AG04450 (cell line): ENCODE measurements around the gene C1orf87. TPM values are rescaled to one million over a fixed set of nuclear protein-coding genes. Genes with fewer than 3 reads are reported as not detected.

ENCODE experiments used
- CTCF ChIA-PET: fragments of 300-600, 350-600 bp; formaldehyde crosslinking; extraction: SDS; loops from one replicate; lab custom pipeline; 2022; ENCODE audit warnings: antibody characterized with exemption, inconsistent platforms; lab: Charles Lee
- POLR2A ChIA-PET: fragments of 350-600 bp; formaldehyde crosslinking; extraction: SDS; loops from one replicate; lab custom pipeline; 2021; ENCODE audit warnings: antibody characterized with exemption, inconsistent platforms; lab: Yijun Ruan, JAX
- DNase-seq: peaks from one replicate; pipeline ENCODE4 v3.0.0-alpha.2; 2011; ENCODE audit warnings: low read depth, low spot score
- H3K27ac ChIP-seq: one replicate; pipeline ENCODE4 v1.5.1; 2012; ENCODE audit warnings: low read depth, low read length, control low read depth
- H3K27me3 ChIP-seq: one replicate; pipeline ENCODE4 v1.6.0; 2012; ENCODE audit warnings: low read length; ENCODE audit not compliant: control insufficient read depth, insufficient read depth
- H3K4me3 ChIP-seq: 2 replicates; pipeline ENCODE4 v1.5.1; 2011; ENCODE audit warnings: mild to moderate bottlenecking, low read depth, low read length, control low read depth
- H3K9me3 ChIP-seq: 2 replicates; pipeline ENCODE4 v1.5.1; 2012; ENCODE audit warnings: low read length; ENCODE audit not compliant: control insufficient read depth, insufficient read depth
- polyA plus RNA-seq: library from polyadenylated mRNA; depleted of rRNA; stranded (reverse); fragments of >200 nt; gene quantifications from 2 replicates; pipeline ENCODE4 v1.2.3, GENCODE V29; 2011
- TF ChIP-seq, protein P1 (sequence below): IDR thresholded peaks from 2 replicates; pipeline ENCODE4 v1.5.1; 2011; ENCODE audit warnings: low read depth, low read length, control low read depth, inconsistent platforms

The C1orf87 gene
- polyA plus RNA-seq, 1 experiment, result not detected

GRCh38 chr1:60033066-60033465, 40.5 kb downstream of the C1orf87 start:
- TF ChIP-seq, protein P1, sequence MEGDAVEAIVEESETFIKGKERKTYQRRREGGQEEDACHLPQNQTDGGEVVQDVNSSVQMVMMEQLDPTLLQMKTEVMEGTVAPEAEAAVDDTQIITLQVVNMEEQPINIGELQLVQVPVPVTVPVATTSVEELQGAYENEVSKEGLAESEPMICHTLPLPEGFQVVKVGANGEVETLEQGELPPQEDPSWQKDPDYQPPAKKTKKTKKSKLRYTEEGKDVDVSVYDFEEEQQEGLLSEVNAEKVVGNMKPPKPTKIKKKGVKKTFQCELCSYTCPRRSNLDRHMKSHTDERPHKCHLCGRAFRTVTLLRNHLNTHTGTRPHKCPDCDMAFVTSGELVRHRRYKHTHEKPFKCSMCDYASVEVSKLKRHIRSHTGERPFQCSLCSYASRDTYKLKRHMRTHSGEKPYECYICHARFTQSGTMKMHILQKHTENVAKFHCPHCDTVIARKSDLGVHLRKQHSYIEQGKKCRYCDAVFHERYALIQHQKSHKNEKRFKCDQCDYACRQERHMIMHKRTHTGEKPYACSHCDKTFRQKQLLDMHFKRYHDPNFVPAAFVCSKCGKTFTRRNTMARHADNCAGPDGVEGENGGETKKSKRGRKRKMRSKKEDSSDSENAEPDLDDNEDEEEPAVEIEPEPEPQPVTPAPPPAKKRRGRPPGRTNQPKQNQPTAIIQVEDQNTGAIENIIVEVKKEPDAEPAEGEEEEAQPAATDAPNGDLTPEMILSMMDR, result no peak
- ChIA-PET POLR2A (no interaction called here), CTCF (no interaction called here)
- Histone ChIP-seq H3K27ac (no peak overlapping the region), H3K27me3 (no peaks in the 10 kb centered on the region), H3K9me3 (no peaks in the 10 kb centered on the region), H3K4me3 (no peak overlapping the region)
- DNase-seq, result no peak

GRCh38 chr1:60031146-60031545, 42.4 kb downstream of the C1orf87 start:
- Histone ChIP-seq H3K27ac (no peak overlapping the region), H3K4me3 (no peak overlapping the region), H3K9me3 (no peaks in the 10 kb centered on the region), H3K27me3 (no peaks in the 10 kb centered on the region)
- CTCF ChIA-PET, result no interaction called here
- DNase-seq, result no peak
- TF ChIP-seq, protein P1, result no peak
- POLR2A ChIA-PET, result no interaction called here

DNA sequence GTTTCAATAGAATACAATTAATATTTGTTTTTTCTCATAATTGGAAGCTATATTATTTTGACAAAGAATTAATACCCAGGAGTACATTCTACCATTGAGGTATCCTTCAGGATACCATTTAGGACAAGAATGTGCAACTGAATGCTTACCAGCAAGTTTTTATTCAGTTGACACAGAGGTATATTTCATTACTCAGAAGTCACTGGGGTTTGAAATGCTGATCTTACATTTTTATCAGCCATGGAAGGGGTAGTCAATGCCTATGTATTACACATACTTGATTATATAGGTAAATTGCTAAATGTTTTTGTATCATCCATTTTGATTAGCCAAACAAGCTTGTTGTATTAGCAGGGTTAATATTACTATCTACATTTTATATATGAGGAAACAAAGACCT, 48.0 kb downstream of the C1orf87 start:
- Histone ChIP-seq H3K27ac (no peak overlapping the region), H3K4me3 (no peak overlapping the region), H3K9me3 (no peaks in the 10 kb centered on the region), H3K27me3 (no peaks in the 10 kb centered on the region)
- CTCF ChIA-PET, result no interaction called here
- TF ChIP-seq, protein P1, result no peak
- POLR2A ChIA-PET, result no interaction called here
- DNase-seq, result no peak

- no peak overlapping the region for H3K27ac ChIP-seq
- ChIA-PET POLR2A (no interaction called here), CTCF (no interaction called here)
- TF ChIP-seq, protein P1, result no peak
- no peaks in the 10 kb centered on the region for H3K9me3 ChIP-seq
- no peaks in the 10 kb centered on the region for H3K27me3 ChIP-seq
- DNase-seq, result no peak
- no peak overlapping the region for H3K4me3 ChIP-seq
Observed at GRCh38 chr1:60017508-60018205, 55.9 kb downstream of the C1orf87 start.

DNA sequence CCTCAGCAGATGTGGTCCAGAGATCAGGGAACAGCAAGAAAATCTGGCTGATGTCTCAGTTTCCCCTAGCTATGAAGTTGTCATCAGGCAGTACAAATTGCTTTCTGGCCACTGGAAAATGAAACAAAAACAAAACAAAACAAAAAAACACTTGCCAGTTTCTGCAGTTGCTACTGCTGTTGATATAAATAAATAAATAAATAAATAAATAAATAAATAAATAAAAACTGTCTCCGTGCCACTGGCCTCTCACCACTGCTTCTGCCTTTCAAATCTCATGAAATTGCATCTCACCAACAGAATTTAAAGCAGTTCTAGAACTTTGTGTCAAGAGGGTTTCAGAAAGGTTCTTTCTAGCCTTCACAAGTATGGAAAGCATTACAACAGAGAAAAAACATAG, 62.9 kb downstream of the C1orf87 start:
- TF ChIP-seq, protein P1, result no peak
- no peak for DNase-seq
- H3K4me3 ChIP-seq, result no peak overlapping the region
- H3K9me3 ChIP-seq, result no peaks in the 10 kb centered on the region
- CTCF ChIA-PET, result interaction anchor here (1.5 to 1.8 kb wide), 2 partner anchors 35 to 39 kb away, joined by 3 to 8 read pairs; no protein-coding TSS in a partner anchor
- POLR2A ChIA-PET, result no interaction called here
- H3K27ac ChIP-seq, result no peak overlapping the region
- H3K27me3 ChIP-seq, result no peaks in the 10 kb centered on the region
